IPS DF 4.7 (cell line): Measurements from ENCODE around the gene PLD5.
"Not testable (repeated sequence)": the region's sequence is repeated elsewhere in the genome, so short reads cannot be mapped to it uniquely, and the experiment has no call there.

Experiments used
- DNase-seq: peaks from one replicate; pipeline ENCODE4 v3.0.0-alpha.2; 2013; ENCODE audit warnings: low spot score; ENCODE audit errors: extremely low read depth

PLD5 gene

GRCh38 chr1:242427519-242427918 is 97.0 kb downstream of the PLD5 start:
- no peak for DNase-seq

DNA sequence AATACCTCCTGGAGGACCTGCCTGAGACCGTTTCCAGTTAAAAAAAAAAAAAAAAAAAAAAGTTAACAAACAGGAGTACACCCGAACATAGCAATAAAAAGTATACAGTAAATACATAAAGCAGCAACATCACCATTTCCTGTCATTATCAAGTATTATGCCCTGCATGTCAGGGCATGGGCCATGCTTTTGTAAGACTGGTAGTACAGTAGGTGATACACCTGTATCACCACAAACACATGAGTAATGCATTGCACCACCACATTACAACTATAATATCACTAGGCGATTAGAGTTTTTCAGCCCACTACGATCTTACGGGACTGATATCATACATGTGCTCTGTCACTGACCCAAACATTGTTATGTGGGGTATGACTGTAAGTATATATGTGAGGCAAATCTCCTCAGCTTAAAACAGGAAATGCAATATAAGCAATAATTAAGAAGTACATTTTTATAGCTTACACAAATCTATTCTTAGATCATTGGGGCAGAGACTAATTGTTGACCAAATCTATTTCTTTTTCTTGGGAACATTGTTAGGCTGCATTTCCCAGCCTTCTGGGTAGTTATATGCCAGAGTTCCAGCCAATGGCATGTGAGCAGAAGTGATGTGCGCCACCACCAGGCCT is 98.1 kb downstream of the PLD5 start:
- DNase-seq, result no peak

DNA sequence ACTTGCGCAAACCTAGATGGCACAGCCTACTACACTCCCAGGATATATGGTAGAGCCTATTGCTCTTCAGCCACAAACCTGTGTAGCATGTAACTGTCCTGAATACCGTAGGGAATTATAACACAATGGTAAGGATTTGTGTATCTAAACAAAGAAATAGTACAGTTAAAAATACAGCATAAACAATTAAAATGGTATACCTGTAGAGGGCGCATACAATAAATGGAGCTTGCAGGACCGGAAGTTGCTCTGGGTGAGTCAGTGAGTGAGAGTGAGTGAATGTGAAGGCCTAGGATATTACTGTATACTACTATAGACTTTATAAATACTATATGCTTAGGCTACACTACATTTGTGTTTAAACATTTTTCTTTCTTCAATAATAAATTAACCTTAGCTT is 99.3 kb downstream of the PLD5 start:
- no peak for DNase-seq

- DNase-seq, result no peak
These were observed 107.8 kb downstream of the PLD5 start for GRCh38 chr1:242416657-242417056.

GRCh38 chr1:242412921-242413320 is 111.6 kb downstream of the PLD5 start:
- no peak for DNase-seq

GRCh38 chr1:242411901-242412300 is 112.6 kb downstream of the PLD5 start:
- no peak for DNase-seq

DNA sequence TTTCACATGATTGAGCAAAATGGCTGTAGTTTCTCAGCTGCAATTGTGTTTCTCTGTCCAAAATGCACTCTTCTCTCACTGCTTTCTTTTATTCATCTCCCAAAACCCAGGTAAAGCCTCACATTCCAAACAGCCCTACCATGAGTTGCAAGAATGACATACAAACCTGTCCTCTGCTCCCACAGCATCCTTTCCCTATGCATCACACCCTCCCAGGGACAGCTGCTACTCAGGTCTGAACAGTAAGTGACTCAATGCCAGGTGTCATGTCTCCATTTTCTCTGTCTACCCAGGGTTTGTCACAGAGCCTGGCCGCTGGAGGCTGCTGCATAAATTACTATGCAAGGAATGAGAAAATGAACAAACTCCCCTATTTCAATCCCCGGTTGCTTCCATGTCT is 118.5 kb downstream of the PLD5 start:
- no peak for DNase-seq

GRCh38 chr1:242404296-242404695 is 120.2 kb downstream of the PLD5 start:
- DNase-seq, result no peak

GRCh38 chr1:242402956-242403355 is 121.5 kb downstream of the PLD5 start:
- no peak for DNase-seq

- DNase-seq, result no peak
These were observed 122.6 kb downstream of the PLD5 start for GRCh38 chr1:242401937-242402336.

- no peak for DNase-seq
These were observed 126.1 kb downstream of the PLD5 start for GRCh38 chr1:242398351-242398750.

DNA sequence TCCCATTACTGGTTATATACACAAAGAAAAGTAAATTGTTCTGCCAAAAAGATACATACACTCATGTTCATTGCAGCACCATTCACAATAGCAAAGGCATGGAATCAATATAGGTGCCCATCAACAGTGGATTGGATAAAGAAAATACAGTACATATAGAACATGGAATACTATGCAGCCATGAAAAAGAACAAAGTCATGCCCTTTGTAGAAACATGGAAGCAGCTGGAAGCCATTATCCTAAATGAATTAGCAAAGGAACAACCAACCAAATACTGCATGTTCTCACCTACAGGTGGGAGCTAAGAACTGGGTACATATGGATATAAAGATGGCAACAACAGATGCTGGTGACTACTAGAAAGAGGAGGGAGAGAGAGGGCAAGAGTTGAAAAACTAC is 132.6 kb downstream of the PLD5 start:
- no peak for DNase-seq

- DNase-seq, result not testable (repeated sequence)
These were observed 148.4 kb downstream of the PLD5 start for GRCh38 chr1:242376121-242376520.

DNA sequence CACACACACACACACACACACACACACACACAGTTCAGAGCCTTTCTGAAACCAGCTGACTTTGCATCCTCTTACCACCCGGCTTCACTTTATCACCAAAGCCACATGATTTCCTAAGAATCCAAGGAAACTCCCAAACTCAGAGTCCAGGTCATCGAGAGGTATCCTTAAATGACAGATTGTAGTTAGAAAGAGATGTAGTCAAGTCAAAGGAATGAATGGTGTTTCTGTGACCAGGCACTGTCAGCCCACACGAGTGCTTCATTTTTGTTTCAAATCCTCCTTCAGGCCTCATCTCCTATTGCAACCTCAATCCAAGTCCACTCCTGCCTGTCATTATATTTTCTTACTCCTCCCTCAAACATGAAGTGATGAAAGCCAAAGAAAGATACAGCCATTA is 174.1 kb downstream of the PLD5 start:
- not testable (repeated sequence) for DNase-seq

GRCh38 chr1:242349636-242350035 is 174.9 kb downstream of the PLD5 start:
- no peak for DNase-seq

DNA sequence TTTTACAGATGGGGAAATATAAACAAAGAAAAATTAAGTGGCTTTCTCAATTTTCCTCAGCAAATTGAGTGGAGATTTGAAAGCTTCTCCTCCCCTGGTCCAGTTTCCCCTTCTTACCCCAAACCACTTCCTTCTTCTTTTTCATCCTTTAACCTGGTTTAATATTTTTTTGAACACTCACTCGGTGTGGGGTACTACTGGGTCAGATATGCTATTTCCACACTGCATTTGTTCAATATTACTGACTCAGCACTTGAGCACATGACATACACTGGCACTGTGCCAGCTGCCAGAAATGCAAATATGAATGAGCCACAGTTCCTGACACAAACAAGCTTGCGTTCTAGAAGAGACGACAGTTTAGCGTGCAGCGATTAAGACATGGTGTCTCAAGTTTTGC is 193.6 kb downstream of the PLD5 start:
- not testable (repeated sequence) for DNase-seq

DNA sequence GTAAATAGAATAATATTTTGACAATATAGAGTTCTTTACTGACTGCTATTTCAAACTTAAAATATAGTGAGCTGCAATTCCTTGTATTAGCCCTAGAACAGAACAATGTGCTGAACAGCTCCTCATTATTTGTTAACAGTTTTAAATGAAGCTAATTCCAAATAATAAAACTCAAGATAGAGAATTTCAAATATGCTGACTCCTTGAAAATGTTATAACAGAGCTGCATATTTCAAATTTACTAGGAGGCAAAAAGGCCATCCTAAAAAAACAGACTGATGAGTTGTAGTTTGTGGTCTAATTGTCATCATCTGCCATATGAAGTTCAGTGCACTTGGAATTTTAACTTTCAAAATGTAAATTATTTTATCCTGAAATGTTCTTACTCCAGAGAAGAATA is 197.1 kb downstream of the PLD5 start:
- not testable (repeated sequence) for DNase-seq

GRCh38 chr1:242321981-242322380 is 202.5 kb downstream of the PLD5 start:
- not testable (repeated sequence) for DNase-seq

DNA sequence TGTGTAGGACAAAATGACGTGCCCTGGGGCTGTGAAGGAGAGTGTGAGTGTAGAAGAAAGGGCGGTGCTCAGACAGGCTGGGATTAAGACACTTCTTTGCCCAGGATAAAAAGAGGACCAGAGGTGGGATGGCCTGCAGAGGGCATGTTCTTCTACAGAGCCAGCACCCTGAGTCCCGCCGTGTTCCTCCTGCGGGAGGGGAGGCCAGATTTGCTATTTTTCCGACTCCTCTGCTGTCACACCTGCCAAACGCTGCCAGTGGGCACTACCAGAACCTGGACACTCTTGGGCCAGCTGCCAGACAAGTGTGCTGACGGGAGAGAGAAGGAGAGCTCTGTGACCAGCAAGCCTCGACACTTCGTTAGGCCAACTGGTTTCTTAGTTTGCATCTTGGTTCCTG is 206.4 kb downstream of the PLD5 start:
- DNase-seq, result no peak

- DNase-seq, result not testable (repeated sequence)
These were observed 209.6 kb downstream of the PLD5 start for GRCh38 chr1:242314865-242315264.

DNA sequence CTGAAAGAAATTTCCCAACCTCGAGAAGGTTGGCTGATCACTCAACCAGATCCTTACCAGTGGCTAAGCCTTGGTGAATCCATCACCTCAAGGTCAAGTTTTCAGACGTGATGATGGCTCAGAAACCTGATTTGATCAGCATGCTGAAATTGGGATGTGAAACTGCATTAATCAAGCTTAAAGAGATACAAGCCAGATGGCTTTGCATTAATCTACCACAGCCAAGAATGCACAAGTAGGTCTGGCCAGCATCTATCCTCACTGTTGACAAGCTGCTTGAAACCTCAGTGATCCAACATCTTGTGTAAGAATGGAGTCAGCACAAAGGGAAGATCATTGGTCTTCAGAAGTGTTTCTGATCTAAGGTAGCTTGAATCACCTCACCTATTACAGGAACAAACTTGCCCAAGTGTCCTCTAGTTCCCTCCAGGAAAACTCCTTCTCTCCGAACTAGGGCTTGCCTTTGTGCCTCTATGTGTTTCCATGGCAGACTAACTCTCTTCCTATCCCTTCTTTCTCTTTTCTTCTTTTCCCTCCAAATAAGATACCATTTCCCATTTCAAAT is 210.3 kb downstream of the PLD5 start:
- DNase-seq, result not testable (repeated sequence)

GRCh38 chr1:242308681-242309080 is 215.8 kb downstream of the PLD5 start:
- not testable (repeated sequence) for DNase-seq

DNA sequence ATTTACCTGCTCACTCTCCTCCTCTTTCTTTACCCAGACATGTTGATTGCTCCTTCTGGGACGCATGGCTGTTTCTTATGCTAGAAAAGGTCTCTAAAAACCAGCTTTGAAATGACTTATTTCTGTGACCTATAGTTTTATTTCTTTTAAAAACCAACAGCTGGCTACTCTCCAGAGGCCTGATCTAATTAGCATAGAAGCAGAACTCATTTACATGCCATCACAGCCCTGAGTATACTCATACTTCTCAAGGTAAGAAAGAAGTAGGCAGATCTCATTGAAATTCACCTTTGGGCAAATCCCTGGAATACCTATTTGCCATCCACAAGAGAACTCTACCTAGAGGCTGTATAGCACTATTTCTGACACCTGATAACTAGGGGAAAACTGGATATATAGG is 230.7 kb downstream of the PLD5 start:
- DNase-seq, result not testable (repeated sequence)
